Endothelial cell of umbilical vein (primary cell): ENCODE results near the gene PHF12. TPM values are rescaled to one million over a fixed set of nuclear protein-coding genes. Genes with fewer than 3 reads are reported as not detected.

Experiments used
- BruUV-seq: library from RNA; stranded (reverse); fragments of 400-500 nt; replicated peaks from 2 replicates; lab custom pipeline; 2021; lab: Mats Ljungman, UMichigan
- CTCF ChIA-PET: fragments of 300-600, 350-600 bp; sonication (Branson Sonifier 250); formaldehyde crosslinking; loops from one replicate; lab custom pipeline; 2021; ENCODE audit warnings: antibody characterized with exemption, inconsistent platforms; lab: Charles Lee
- POLR2A ChIA-PET: fragments of 300-600, 350-600 bp; sonication (Branson Sonifier 250); formaldehyde crosslinking; loops from one replicate; lab custom pipeline; 2021; ENCODE audit warnings: antibody characterized with exemption, inconsistent platforms; lab: Charles Lee
- DNase-seq: peaks from one replicate; pipeline ENCODE4 v3.0.0-alpha.2; 2011; ENCODE audit warnings: low read depth, low spot score
- FAIRE-seq: peaks from 2 replicates; lab custom pipeline; 2011; peaks lifted over from hg19 to GRCh38; lab: Jason Lieb, UNC
- H2AFZ ChIP-seq: 2 replicates; pipeline ENCODE4 v1.6.0; 2012; ENCODE audit warnings: low read depth, low read length, control low read depth, inconsistent platforms
- H3K27ac ChIP-seq: 2 replicates; pipeline ENCODE4 v1.5.1; 2011; ENCODE audit warnings: low read depth, mild to moderate bottlenecking, control low read depth, low read length, moderate library complexity; ENCODE audit not compliant: insufficient read depth
- H3K27me3 ChIP-seq, 2 experiments: 2 replicates each; pipeline versions ENCODE4 v1.6.0 to v1.6.1; 2011; ENCODE audit warnings: low read length in 2 of 2, mixed read lengths in 1 of 2; ENCODE audit not compliant: control insufficient read depth in 2 of 2, insufficient read depth in 2 of 2
- H3K36me3 ChIP-seq, 2 experiments: 2 replicates in 1 of 2; 3 replicates in 1 of 2; pipeline ENCODE4 v1.5.1; 2011; ENCODE audit warnings: low read length in 2 of 2, mild to moderate bottlenecking in 1 of 2, moderate library complexity in 1 of 2; ENCODE audit not compliant: control insufficient read depth in 2 of 2, insufficient read depth in 2 of 2; ENCODE audit errors: extremely low read depth in 1 of 2
- H3K4me1 ChIP-seq: 3 replicates; pipeline ENCODE4 v1.5.1; 2011; ENCODE audit warnings: mild to moderate bottlenecking, low read length; ENCODE audit not compliant: control insufficient read depth, insufficient read depth; ENCODE audit errors: extremely low read depth
- H3K4me2 ChIP-seq: 2 replicates; pipeline ENCODE4 v1.6.1; 2011; ENCODE audit warnings: low read length, control low read depth, mixed read lengths; ENCODE audit not compliant: insufficient read depth
- H3K4me3 ChIP-seq, 3 experiments: fragments of 200-600 bp in 1 of 3; sonication (generic), shearing (Covaris generic) in 1 of 3; replicated peaks in 1 of 3; 2 replicates each; pipeline ENCODE4 v1.5.1; 2011 to 2016; ENCODE audit warnings: control low read depth in 3 of 3, low read length in 3 of 3, mild to moderate bottlenecking in 2 of 3, inconsistent platforms in 1 of 3, low read depth in 1 of 3, moderate library complexity in 1 of 3; ENCODE audit not compliant: insufficient read depth in 1 of 3
- H3K79me2 ChIP-seq: 2 replicates; pipeline ENCODE4 v1.6.0; 2012; ENCODE audit warnings: low read length, inconsistent platforms; ENCODE audit not compliant: control insufficient read depth, insufficient read depth
- H3K9ac ChIP-seq: replicated peaks from 2 replicates; pipeline ENCODE3; 2011; ENCODE audit warnings: low read length, control low read depth; ENCODE audit not compliant: insufficient read depth; ENCODE audit errors: extremely low read depth
- H3K9me1 ChIP-seq: replicated peaks from 3 replicates; pipeline ENCODE4 v1.6.0; 2011; ENCODE audit warnings: mild to moderate bottlenecking, low read length; ENCODE audit not compliant: control insufficient read depth, insufficient read depth; ENCODE audit errors: extremely low read depth
- H3K9me3 ChIP-seq: replicated peaks from 2 replicates; pipeline ENCODE4 v1.5.1; 2012; ENCODE audit warnings: low read length, inconsistent platforms; ENCODE audit not compliant: control insufficient read depth, insufficient read depth
- H4K20me1 ChIP-seq: replicated peaks from 2 replicates; pipeline ENCODE3; 2011; ENCODE audit warnings: mild to moderate bottlenecking, low read length; ENCODE audit not compliant: control insufficient read depth, insufficient read depth; ENCODE audit errors: extremely low read depth
- CTCF ChIP-seq, 2 donors: IDR thresholded peaks; 1 replicate in 1 of 2; 2 replicates in 1 of 2; pipeline ENCODE4 v1.5.1; 2011; ENCODE audit warnings: low read length in 2 of 2, mild to moderate bottlenecking in 2 of 2, moderate library complexity in 2 of 2, control low read depth in 1 of 2, inconsistent platforms in 1 of 2, low read depth in 1 of 2; ENCODE audit not compliant: insufficient read depth in 1 of 2; ENCODE audit errors: extremely low read depth in 1 of 2
- EZH2 ChIP-seq: IDR thresholded peaks from 2 replicates; pipeline ENCODE4 v1.6.1; 2012; ENCODE audit warnings: borderline replicate concordance, low read depth, mild to moderate bottlenecking, moderate library complexity, low read length, inconsistent platforms; ENCODE audit not compliant: severe bottlenecking
- FOS ChIP-seq: IDR thresholded peaks from 2 replicates; pipeline ENCODE4 v1.6.1; 2011; ENCODE audit warnings: mild to moderate bottlenecking, low read length, moderate library complexity, borderline replicate concordance; ENCODE audit not compliant: insufficient read depth
- GATA2 ChIP-seq: IDR thresholded peaks from 2 replicates; pipeline ENCODE4 v1.7.0; 2011; ENCODE audit warnings: low read depth, mild to moderate bottlenecking, moderate library complexity, mixed read lengths, low read length; ENCODE audit not compliant: insufficient read length, insufficient read depth
- JUN ChIP-seq: IDR thresholded peaks from 2 replicates; pipeline ENCODE4 v1.6.1; 2011; ENCODE audit warnings: borderline replicate concordance, low read depth; ENCODE audit not compliant: insufficient read length, insufficient read depth
- MAX ChIP-seq: IDR thresholded peaks from 2 replicates; pipeline ENCODE4 v1.6.1; 2011; ENCODE audit not compliant: insufficient read depth, insufficient read length
- MYC ChIP-seq: IDR thresholded peaks from one replicate; pipeline ENCODE4 v1.6.1; 2011; ENCODE audit warnings: mild to moderate bottlenecking, low read depth, low read length
- POLR2A ChIP-seq: IDR thresholded peaks from 2 replicates; pipeline ENCODE4 v1.6.1; 2012; ENCODE audit warnings: low read depth, mild to moderate bottlenecking, control low read depth, low read length
- POLR2AphosphoS5 ChIP-seq: IDR thresholded peaks from 2 replicates; pipeline ENCODE4 v1.6.1; 2012; ENCODE audit warnings: low read depth, mild to moderate bottlenecking, control low read depth, low read length, moderate library complexity; ENCODE audit not compliant: insufficient read depth
- dilution Hi-C: fragments of 300-500 bp; cut with MboI; formaldehyde crosslinking; loops from one replicate; pipeline ENCODE4 v1.15.0; 2019; ENCODE audit warnings: low sequenced_read_pairs; ENCODE audit not compliant: extremely low pct_ligation_motif_present
- intact Hi-C: fragments of 100-400 bp; cut with micrococcal nuclease; formaldehyde crosslinking; loops from one replicate; pipeline ENCODE4 v1.10.0; 2022
- polyA plus RNA-seq, 4 experiments: library from polyadenylated mRNA; depleted of rRNA in 3 of 4; stranded (reverse) in 3 of 4; unstranded in 1 of 4; fragments of >200 nt; gene quantifications; 2 replicates each; pipeline versions ENCODE4 v1.2.1 to v1.2.3, GENCODE V29; 2011 to 2012; ENCODE audit warnings: missing spikeins in 1 of 4
- total RNA-seq: library from RNA; stranded (reverse); gene quantifications from 2 replicates; pipeline ENCODE4 v1.2.3, GENCODE V29; 2021

The PHF12 gene
- total and polyA plus RNA-seq, 2 donors (not counting 3 experiments of a cell fraction or from before 2014, with no cell fraction given), result 26.6 to 44.2 TPM

GRCh38 chr17:28899212-28899815 lies 52.0 kb downstream of the PHF12 start:
- no peaks in the 10 kb centered on the region for H3K9me1 ChIP-seq
- H3K9me3 ChIP-seq, result no peaks in the 10 kb centered on the region
- no peaks in the 10 kb centered on the region for H3K27me3 ChIP-seq
- peaks cover 29% of the 10 kb centered on the region for H3K4me1 ChIP-seq
- DNase-seq, result no peak
- no peak overlapping the region for H2AFZ ChIP-seq
- FAIRE-seq, result no peak
- H3K9ac ChIP-seq, result no peak overlapping the region
- ChIA-PET POLR2A (no interaction called here), CTCF (interaction anchor here (0.8 to 5.3 kb wide), 8 partner anchors 10 to 218 kb away, joined by 3 to 46 read pairs (median 5); partner anchors contain the start of gene TLCD1)
- H3K79me2 ChIP-seq, result peaks cover 16% of the 10 kb centered on the region
- H3K4me2 ChIP-seq, result no peak overlapping the region
- no peaks in the 10 kb centered on the region for H3K36me3 ChIP-seq
- no TSS peak for BruUV-seq
- intact Hi-C loops (loop anchor here (5.0 kb wide), 1 partner anchor 48 kb away; no protein-coding TSS in a partner anchor), dilution Hi-C loops (no loop called here)
- H3K27ac ChIP-seq, result no peak overlapping the region
- no peak overlapping the region for H3K4me3 ChIP-seq
- TF ChIP-seq FOS, result no peak
- no peak for TF ChIP-seq MYC
- no peak for TF ChIP-seq JUN
- no peak for TF ChIP-seq GATA2
- TF ChIP-seq POLR2AphosphoS5, result no peak
- TF ChIP-seq POLR2A, result no peak
- no peak for TF ChIP-seq MAX
- TF ChIP-seq CTCF (IDR thresholded peaks at IDR 0.05; ENCODE audit: extremely low read depth in 1 of 2, insufficient read depth in 1 of 2, low read depth in 1 of 2, low read length in 2 of 2), result no peak
- TF ChIP-seq EZH2, result no peak
- no peaks in the 10 kb centered on the region for H4K20me1 ChIP-seq
